Esophagus (tissue), 2 donors: Measurements from ENCODE around the gene SLC16A3. TPM values are rescaled to one million over a fixed set of nuclear protein-coding genes. Genes with fewer than 3 reads are reported as not detected.

Source experiments
- H3K27ac ChIP-seq, 2 donors: one replicate each; pipeline ENCODE4 v1.5.1; 2013; ENCODE audit warnings: low read depth in 2 of 2, mild to moderate bottlenecking in 2 of 2, inconsistent platforms in 1 of 2, low read length in 1 of 2, moderate library complexity in 1 of 2
- H3K27me3 ChIP-seq, 2 donors: one replicate each; pipeline ENCODE4 v1.6.1; 2013; ENCODE audit warnings: low read length in 2 of 2, control low read depth in 1 of 2, mild to moderate bottlenecking in 1 of 2; ENCODE audit not compliant: insufficient read depth in 2 of 2, control insufficient read depth in 1 of 2
- H3K36me3 ChIP-seq, 2 donors: one replicate each; pipeline ENCODE4 v1.6.1; 2013; ENCODE audit warnings: low read length in 1 of 2; ENCODE audit not compliant: control insufficient read depth in 2 of 2, insufficient read depth in 2 of 2
- H3K4me1 ChIP-seq, 2 donors: one replicate each; pipeline ENCODE4 v1.6.1; 2013; ENCODE audit warnings: low read length in 1 of 2; ENCODE audit not compliant: control insufficient read depth in 2 of 2, insufficient read depth in 2 of 2
- H3K4me3 ChIP-seq, 2 donors: one replicate each; pipeline ENCODE4 v1.5.1; 2013; ENCODE audit warnings: low read length in 2 of 2, mild to moderate bottlenecking in 2 of 2, low read depth in 1 of 2, moderate library complexity in 1 of 2
- H3K9me3 ChIP-seq, 2 donors: one replicate each; pipeline ENCODE4 v1.6.1; 2013; ENCODE audit warnings: mild to moderate bottlenecking in 2 of 2, low read depth in 1 of 2, low read length in 1 of 2, moderate library complexity in 1 of 2; ENCODE audit not compliant: control insufficient read depth in 2 of 2, insufficient read depth in 1 of 2
- WGBS, 2 donors: extraction: QIAGEN DNeasy Blood & Tissue Kit; methylation state at CpG; one replicate each; pipeline ENCODE4 v1.1.7; 2013; 5-methylcytosine and 5-hydroxymethylcytosine counted together
- polyA plus RNA-seq, 2 donors: library from polyadenylated mRNA; stranded (reverse); fragments of 200-250 nt; gene quantifications; one replicate each; pipeline ENCODE4 v1.2.3, GENCODE V29; 2013
- donor health status: healthy with polysubstance abuse.
- donor health status: Bipolar disorder and iron deficiency.

SLC16A3 gene
- polyA plus RNA-seq, 2 donors, result 17.5 to 41.0 TPM

DNA sequence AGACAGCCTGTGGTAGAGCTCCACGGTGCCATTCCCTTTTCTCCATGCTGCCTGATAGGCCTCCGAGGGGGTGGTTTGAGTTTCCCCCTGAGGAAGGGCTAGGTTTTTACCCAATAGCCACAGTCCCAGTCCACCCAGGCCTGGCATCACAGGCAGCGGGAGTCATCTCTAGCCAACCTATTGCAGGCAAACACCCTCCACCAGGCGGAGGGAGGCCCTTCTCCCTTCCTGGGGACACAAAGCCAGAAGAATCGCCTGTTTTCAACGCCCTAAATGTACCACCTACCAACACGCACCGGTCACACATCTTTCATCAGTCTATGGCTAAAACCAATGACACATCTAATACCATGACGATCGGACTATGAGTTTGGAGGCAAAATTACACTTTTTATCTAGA, 37.3 kb downstream of the SLC16A3 start:
- no peaks in the 10 kb centered on the region for H3K27me3 ChIP-seq
- WGBS, 2 donors, result 87 to 92% methylated on average over 10 of the region's 10 CpGs
- peak overlapping the region in 1 of 2 donors; percentile 6 for H3K27ac ChIP-seq
- no peak overlapping the region for H3K4me3 ChIP-seq
- H3K9me3 ChIP-seq, result no peaks in the 10 kb centered on the region
- peaks cover 15 to 49% of the 10 kb centered on the region in 2 donors for H3K36me3 ChIP-seq
- H3K4me1 ChIP-seq, result peaks cover 2 to 28% of the 10 kb centered on the region in 2 donors

- Histone ChIP-seq H3K9me3 (no peaks in the 10 kb centered on the region), H3K36me3 (peaks cover 8 to 45% of the 10 kb centered on the region in 2 donors), H3K4me1 (peaks cover 2 to 35% of the 10 kb centered on the region in 2 donors), H3K4me3 (no peak overlapping the region), H3K27ac (peak overlapping the region; percentile 73 to 91), H3K27me3 (no peaks in the 10 kb centered on the region)
- WGBS, 2 donors, result 21 to 24% methylated on average over 21 of the region's 21 CpGs
These were observed 38.9 kb downstream of the SLC16A3 start for GRCh38 chr17:82267575-82268379.

- Histone ChIP-seq H3K36me3 (peaks cover 4 to 32% of the 10 kb centered on the region in 2 donors), H3K4me1 (peaks cover 2 to 41% of the 10 kb centered on the region in 2 donors), H3K27ac (peak overlapping the region in 1 of 2 donors; percentile 59)
These were observed 40.5 kb downstream of the SLC16A3 start for GRCh38 chr17:82269138-82269881.

GRCh38 chr17:82269882-82270500, 41.1 kb downstream of the SLC16A3 start:
- Histone ChIP-seq H3K4me3 (no peak overlapping the region), H3K36me3 (peaks cover 4 to 29% of the 10 kb centered on the region in 2 donors), H3K27me3 (no peaks in the 10 kb centered on the region), H3K27ac (peak overlapping the region in 1 of 2 donors; percentile 59), H3K4me1 (peaks cover 2 to 41% of the 10 kb centered on the region in 2 donors), H3K9me3 (no peaks in the 10 kb centered on the region)
- WGBS, 2 donors, result 55 to 71% methylated on average over 13 of the region's 13 CpGs

More at GRCh38 chr17:82269138-82269881, 40.5 kb downstream of the SLC16A3 start:
- Histone ChIP-seq H3K27me3 (no peaks in the 10 kb centered on the region), H3K4me3 (no peak overlapping the region), H3K9me3 (no peaks in the 10 kb centered on the region)
- WGBS, 2 donors, result 59 to 69% methylated on average over 10 of the region's 10 CpGs

DNA sequence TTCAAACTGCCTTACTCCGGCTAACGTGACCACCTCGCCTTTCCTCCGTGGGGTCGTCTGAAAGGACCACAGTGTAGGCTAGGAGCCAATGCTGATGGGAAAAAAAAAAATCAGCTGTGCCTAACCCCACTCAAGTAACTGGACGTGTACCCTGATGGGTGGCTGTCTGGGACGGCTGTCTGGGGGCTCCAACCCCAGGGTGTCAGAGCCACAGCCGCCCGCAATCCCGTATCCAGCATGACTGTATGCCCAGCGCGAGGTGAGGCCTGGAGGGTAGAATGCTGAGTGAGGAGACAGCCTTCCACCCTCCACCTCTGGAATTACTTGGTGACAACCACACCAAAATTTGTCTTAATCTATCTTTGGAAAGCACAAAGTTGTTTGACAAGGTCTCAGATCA, 41.8 kb downstream of the SLC16A3 start:
- peaks cover 2 to 43% of the 10 kb centered on the region in 2 donors for H3K4me1 ChIP-seq
- no peaks in the 10 kb centered on the region for H3K9me3 ChIP-seq
- H3K4me3 ChIP-seq, result no peak overlapping the region
- WGBS, 2 donors, result 74 to 81% methylated on average over 12 of the region's 12 CpGs
- peaks cover 4 to 26% of the 10 kb centered on the region in 2 donors for H3K36me3 ChIP-seq
- H3K27ac ChIP-seq, result peak overlapping the region in 1 of 2 donors; percentile 29
- no peaks in the 10 kb centered on the region for H3K27me3 ChIP-seq

DNA sequence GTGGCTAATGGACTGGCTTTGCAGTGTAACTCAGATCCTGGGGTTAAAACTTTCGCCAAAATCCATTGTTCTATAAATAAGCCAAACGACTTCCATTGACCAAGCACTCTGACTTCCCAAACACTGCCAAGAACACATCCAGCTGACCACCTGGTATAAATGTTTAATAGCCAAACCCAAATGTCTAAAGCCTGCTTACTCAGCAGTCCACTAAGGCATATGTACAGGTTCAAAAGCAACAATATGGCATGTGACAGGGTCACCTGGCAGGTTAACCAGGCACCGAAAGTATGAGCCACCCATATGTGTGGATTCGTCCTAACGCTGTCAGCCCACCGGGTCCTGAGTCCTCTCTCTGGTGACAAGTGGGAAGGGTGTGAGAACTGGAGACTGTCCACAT, 42.6 kb downstream of the SLC16A3 start:
- H3K27ac ChIP-seq, result peak overlapping the region in 1 of 2 donors; percentile 67
- peaks cover 2 to 41% of the 10 kb centered on the region in 2 donors for H3K4me1 ChIP-seq
- peak overlapping the region in 1 of 2 donors; percentile 24 for H3K4me3 ChIP-seq
- H3K9me3 ChIP-seq, result no peaks in the 10 kb centered on the region
- peaks cover 4 to 20% of the 10 kb centered on the region in 2 donors for H3K36me3 ChIP-seq
- H3K27me3 ChIP-seq, result no peaks in the 10 kb centered on the region
- WGBS, 2 donors, result 74 to 82% methylated on average over 6 of the region's 6 CpGs

DNA sequence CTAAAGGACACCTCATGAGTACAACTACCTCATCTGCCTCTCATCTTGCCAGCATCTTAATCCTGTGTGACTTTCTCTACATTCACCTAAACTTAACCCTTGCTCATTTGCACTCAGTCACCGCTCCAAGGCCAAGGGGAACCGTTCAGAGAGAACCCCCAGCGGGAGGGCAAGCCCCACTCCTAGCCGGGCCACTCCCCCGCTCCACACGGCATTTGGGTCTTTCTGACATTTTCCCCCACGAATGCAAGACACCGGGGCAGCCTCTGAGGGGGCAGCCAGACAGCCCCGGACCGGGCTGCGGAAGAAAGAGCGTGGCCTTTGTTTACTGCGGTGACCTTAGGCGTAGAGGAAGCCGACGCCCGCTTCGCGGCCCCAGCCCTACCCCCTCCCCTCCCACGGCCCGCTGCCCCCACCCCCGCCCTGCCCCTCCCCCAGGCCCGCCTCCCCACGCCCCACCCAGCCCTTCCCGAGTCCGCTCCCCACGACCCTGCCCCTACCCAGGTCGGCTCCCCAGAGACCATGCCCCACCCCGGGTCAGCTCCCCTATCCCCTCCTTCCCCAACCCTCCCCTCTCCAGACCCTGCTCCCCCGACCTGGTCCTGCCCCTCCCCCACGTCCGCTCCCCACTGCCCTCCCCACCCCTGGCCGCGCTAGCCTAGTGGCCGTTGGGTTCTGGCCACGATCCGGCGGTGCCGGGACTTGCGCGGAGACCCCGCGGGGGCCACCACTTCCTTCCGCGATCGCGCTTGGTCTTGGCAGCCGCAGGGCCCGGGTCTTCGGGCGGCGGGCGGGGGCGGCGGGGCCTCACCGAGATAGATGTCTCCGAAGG, 43.9 kb downstream of the SLC16A3 start:
- H3K4me3 ChIP-seq, result peak overlapping the region; percentile 77 to 89
- H3K27me3 ChIP-seq, result no peaks in the 10 kb centered on the region
- H3K36me3 ChIP-seq, result peaks cover 4 to 20% of the 10 kb centered on the region in 2 donors
- 1% methylated on average over 47 to 53 of the region's 57 CpGs for WGBS, 2 donors
- H3K9me3 ChIP-seq, result no peaks in the 10 kb centered on the region
- peak overlapping the region; percentile 95 to 98 for H3K27ac ChIP-seq
- H3K4me1 ChIP-seq, result peaks cover 2 to 35% of the 10 kb centered on the region in 2 donors

DNA sequence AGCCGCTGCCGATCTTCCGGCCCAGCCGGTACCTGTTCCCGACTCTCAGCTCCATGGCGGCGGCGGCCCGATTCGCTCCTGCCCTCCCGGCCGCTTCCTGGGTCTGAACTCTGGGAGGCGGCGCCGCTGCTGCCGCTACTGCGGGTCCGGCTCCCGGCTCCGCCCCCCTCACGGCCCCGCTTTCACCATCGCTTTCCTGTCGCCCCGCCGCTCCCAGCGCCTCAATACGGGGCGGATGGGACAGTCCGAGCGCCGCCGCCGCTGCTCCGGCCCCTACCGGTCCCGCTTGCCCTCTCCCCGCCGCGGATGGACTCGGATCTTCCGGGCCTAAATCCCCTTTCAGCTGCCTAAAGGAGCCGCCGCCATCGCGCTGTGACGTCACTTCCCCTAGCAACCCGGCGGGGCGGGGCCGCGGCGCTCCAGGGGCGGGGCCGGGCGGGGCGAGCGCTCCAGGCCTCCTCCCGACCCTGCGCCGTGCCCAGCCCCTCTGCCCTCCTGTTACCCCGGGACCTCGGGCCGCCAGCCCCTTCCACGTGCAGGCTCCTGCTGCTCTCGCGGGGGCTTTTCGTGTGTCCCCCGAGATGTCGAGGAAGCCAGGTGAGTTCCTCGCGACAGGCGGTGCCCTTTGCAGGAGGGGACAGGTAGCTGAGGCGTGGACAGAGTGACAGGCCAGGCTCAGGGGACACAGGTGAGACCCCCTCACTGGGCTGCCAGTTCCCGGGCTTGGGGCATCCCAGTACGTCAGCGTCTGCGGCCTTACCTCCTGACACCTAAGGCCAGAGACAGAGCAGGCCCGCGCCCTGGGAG, 44.7 kb downstream of the SLC16A3 start, which contains the start of gene CSNK1D:
TSS of gene CSNK1D (minus strand) at position 374 of the 807 bp plus-strand sequence. CDS start at position 55, 319 bp downstream.
- H3K4me3 ChIP-seq, result peak within 1 kb of the TSS; percentile 77 to 89
- H3K27ac ChIP-seq, result peak within 1 kb of the TSS; percentile 95 to 98
- peaks cover 4 to 20% of the 10 kb centered on the region in 2 donors for H3K36me3 ChIP-seq
- peaks cover 0 to 29% of the 10 kb centered on the region in 2 donors for H3K4me1 ChIP-seq
- 4% methylated on average over 75 to 80 of the region's 80 CpGs for WGBS, 2 donors
- H3K27me3 ChIP-seq, result no peaks in the 10 kb centered on the region
- H3K9me3 ChIP-seq, result no peaks in the 10 kb centered on the region
